Upper lobe of right lung (tissue), 1 donor: Measurements from ENCODE around the gene EGLN1. TPM values are rescaled to one million over a fixed set of nuclear protein-coding genes. Genes with fewer than 3 reads are reported as not detected.

ENCODE experiments used
- ATAC-seq: fragments of 200-7000 bp; cut with Tn5 transposase; one replicate; pipeline ENCODE4 v1.9.1; 2020; ENCODE audit warnings: mild to moderate bottlenecking, moderate library complexity
- DNase-seq: peaks from one replicate; pipeline ENCODE4 v3.0.0-alpha.2; 2020
- H3K27ac ChIP-seq: fragments of 200-600 bp; one replicate; pipeline ENCODE4 v1.8.0; 2022
- H3K27me3 ChIP-seq: fragments of 200-600 bp; one replicate; pipeline ENCODE4 v1.8.0; 2022; ENCODE audit warnings: mild to moderate bottlenecking
- H3K36me3 ChIP-seq: fragments of 200-600 bp; one replicate; pipeline ENCODE4 v1.8.0; 2022
- H3K4me1 ChIP-seq: fragments of 200-600 bp; one replicate; pipeline ENCODE4 v1.8.0; 2022
- H3K4me3 ChIP-seq: fragments of 200-600 bp; one replicate; pipeline ENCODE4 v1.8.0; 2022; ENCODE audit warnings: mild to moderate bottlenecking
- H3K9me3 ChIP-seq: fragments of 200-600 bp; one replicate; pipeline ENCODE4 v1.8.0; 2022
- intact Hi-C: fragments of 100-400 bp; cut with DNase I; formaldehyde crosslinking; loops from one replicate; pipeline ENCODE4 v1.11.0; 2022
- total RNA-seq: library from RNA; stranded (reverse); fragmentation: NEBNext Ultra II Directional; extraction: Animal tissue kit (Norgen Biotek cat#: 25700); gene quantifications from one replicate; pipeline ENCODE4 v1.2.1, GENCODE V29; 2021
- TF ChIP-seq, protein P1 (sequence below): fragments of 200-600 bp; IDR thresholded peaks from one replicate; pipeline ENCODE4 v1.8.0; 2022; ENCODE audit warnings: antibody characterized with exemption
- donor health status: DM: no; HTN: yes; CAD: no; lungs with severe emphysema.

Gene EGLN1
- total RNA-seq, 1 donor from 2014 or later = 23.5 TPM

DNA sequence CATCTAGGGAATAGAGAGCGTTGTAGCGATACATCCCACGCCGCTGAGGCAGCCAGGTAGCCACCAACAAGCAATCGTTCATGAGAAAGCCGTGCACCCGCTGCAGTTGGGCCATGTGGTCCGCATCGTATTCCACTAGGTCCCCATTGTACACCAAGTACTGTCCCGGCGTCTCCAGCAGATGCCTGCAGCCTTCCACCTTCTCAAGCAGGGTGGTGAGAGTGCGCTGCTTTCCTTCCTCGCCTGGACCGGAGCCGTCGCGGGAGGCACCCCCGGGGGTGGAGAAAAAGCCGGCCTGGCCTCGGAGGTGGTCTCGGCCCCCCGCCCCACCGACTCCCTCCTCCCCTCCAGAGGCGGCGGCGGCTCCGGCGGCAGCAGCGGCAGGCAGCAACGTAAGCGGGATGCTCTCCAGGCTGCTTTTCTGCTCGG, 85.0 kb downstream of the EGLN1 start:
- intact Hi-C loops = no loop called here
- TF ChIP-seq, protein P1, sequence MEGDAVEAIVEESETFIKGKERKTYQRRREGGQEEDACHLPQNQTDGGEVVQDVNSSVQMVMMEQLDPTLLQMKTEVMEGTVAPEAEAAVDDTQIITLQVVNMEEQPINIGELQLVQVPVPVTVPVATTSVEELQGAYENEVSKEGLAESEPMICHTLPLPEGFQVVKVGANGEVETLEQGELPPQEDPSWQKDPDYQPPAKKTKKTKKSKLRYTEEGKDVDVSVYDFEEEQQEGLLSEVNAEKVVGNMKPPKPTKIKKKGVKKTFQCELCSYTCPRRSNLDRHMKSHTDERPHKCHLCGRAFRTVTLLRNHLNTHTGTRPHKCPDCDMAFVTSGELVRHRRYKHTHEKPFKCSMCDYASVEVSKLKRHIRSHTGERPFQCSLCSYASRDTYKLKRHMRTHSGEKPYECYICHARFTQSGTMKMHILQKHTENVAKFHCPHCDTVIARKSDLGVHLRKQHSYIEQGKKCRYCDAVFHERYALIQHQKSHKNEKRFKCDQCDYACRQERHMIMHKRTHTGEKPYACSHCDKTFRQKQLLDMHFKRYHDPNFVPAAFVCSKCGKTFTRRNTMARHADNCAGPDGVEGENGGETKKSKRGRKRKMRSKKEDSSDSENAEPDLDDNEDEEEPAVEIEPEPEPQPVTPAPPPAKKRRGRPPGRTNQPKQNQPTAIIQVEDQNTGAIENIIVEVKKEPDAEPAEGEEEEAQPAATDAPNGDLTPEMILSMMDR = no peak
- ATAC-seq = peak; percentile 28

DNA sequence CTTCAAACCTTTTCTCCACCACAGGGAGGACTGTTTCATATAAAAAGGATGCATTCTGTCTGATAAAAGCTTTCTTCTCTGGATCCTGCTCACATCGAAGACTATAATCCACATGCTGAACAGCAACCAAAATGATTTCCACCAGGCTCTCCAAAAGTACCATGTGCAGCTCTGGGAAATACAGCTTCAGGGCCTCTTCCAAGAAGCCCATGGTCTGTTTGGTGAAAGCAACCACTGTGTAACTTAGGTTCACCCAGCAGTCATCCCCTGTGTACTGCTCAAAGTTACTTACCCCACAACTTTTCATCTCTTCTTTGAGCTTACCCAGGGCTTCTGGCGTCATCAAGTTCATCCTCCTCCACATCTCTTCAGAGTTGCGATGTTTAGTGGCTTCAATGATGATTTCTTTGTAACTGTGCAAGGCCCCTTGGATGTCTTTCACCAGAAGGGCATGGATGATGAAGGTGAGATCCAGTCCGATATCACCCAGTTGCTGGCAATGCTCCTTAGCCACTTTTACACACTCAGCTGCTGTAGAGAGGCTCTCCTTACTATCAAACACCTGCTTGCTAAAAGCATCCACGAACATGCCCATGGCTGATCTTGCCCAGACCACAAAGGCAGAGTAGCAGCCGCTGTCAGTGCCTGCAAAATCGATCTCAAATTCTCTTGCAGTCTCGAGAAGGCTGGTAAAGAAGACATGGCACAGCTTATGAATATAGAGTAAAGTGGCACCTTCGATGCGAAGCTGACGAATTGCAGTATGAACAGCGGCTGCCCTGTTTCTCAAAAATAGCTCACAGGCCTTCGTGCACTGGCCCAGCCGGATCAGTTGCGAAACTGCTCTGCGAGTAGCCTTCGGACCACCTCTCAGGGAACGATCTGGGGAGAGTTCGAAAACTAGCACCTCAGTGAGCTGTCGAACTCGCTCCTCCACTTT, 86.2 kb downstream of the EGLN1 start:
- intact Hi-C loops = no loop called here
- TF ChIP-seq, protein P1 = no peak
- no peaks in the 10 kb centered on the region for H3K36me3 ChIP-seq
- ATAC-seq = no peak
- DNase-seq = no peak
- peak overlapping the region; percentile 98 for H3K4me3 ChIP-seq
- no peak overlapping the region for H3K27ac ChIP-seq
- no peaks in the 10 kb centered on the region for H3K9me3 ChIP-seq
- H3K4me1 ChIP-seq = peaks cover 51% of the 10 kb centered on the region
- no peaks in the 10 kb centered on the region for H3K27me3 ChIP-seq

More for the DNA sequence above, 85.0 kb downstream of the EGLN1 start:
- Histone ChIP-seq H3K27ac (peak overlapping the region; percentile 98), H3K4me1 (peaks cover 51% of the 10 kb centered on the region), H3K27me3 (no peaks in the 10 kb centered on the region), H3K36me3 (peaks cover 3% of the 10 kb centered on the region), H3K4me3 (peak overlapping the region; percentile 98), H3K9me3 (no peaks in the 10 kb centered on the region)
- DNase-seq = no peak

DNA sequence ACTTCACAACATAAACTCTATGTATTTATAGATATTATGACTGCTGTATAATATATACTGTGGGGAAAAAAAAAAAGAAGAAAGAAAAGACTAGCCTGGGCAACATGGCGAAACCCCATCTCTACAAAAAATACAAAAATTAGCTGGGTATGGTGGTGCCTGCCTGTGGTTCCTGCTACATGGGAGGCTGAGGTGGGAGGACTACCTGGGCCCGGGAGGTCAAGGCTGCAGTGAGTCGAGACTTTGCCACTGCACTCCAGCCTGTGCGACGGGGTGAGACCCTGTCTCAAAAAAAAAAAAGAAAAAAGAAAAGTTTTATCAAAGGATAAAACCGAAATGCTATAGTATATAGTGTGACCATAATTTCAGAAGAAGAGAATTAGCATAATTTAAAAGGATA, 87.1 kb downstream of the EGLN1 start:
- Histone ChIP-seq H3K4me3 (peak overlapping the region; percentile 98), H3K36me3 (no peaks in the 10 kb centered on the region), H3K27ac (no peak overlapping the region), H3K27me3 (no peaks in the 10 kb centered on the region), H3K9me3 (no peaks in the 10 kb centered on the region), H3K4me1 (peaks cover 51% of the 10 kb centered on the region)
- TF ChIP-seq, protein P1 = no peak
- intact Hi-C loops = no loop called here
- no peak for ATAC-seq
- no peak for DNase-seq

DNA sequence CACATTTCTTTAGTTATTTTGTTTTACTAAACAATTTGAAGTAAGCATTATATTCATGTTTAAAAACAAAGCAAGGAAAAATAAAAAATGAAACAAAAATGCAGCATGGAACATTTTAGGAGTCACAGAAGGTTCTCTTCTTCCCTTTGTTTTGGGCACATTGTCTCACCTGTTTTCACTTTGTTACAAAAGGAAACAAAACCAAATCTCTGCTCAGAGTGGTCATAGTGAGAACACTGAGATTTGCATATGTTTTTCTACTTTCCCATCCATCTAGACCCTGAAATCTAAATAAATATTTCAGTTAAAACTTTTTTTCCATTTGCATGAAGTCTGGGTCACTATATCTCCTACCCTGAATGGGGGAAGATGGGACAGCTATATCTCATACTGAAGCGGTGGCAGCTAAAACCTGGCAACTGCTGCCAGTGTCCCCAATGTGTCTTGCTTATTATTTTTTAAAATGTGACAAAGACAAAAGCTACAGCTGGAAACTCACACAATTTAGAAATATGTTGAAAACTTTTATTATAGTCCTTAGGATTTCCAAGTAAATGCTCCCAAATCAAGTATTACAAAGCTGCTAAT, 87.9 kb downstream of the EGLN1 start:
- Histone ChIP-seq H3K4me3 (peak overlapping the region; percentile 98), H3K27me3 (no peaks in the 10 kb centered on the region), H3K4me1 (peaks cover 45% of the 10 kb centered on the region), H3K9me3 (no peaks in the 10 kb centered on the region), H3K27ac (no peak overlapping the region), H3K36me3 (no peaks in the 10 kb centered on the region)
- ATAC-seq (no peak), DNase-seq (no peak)
- TF ChIP-seq, protein P1 = no peak
- intact Hi-C loops = no loop called here

DNA sequence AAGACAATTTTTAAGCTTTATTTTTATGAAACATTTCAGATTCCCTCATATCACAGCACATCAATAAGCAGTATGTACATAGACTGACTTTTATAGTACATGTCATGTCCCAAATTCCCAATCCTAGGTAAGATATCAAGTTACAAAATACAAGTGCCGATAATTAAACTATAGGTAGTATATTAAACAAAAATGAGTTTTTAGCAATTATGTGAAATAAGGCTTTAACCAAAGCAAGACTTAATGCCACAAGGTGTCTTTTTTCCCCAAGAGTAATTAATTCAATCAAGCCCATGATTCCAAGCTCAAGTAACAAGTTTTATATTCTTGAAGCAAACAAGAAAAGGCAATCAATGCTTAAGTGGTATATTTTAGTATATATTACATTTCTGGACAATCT, 89.3 kb downstream of the EGLN1 start:
- intact Hi-C loops = no loop called here
- H3K27me3 ChIP-seq = no peaks in the 10 kb centered on the region
- DNase-seq = no peak
- H3K4me1 ChIP-seq = peaks cover 40% of the 10 kb centered on the region
- H3K36me3 ChIP-seq = no peaks in the 10 kb centered on the region
- ATAC-seq = no peak
- H3K9me3 ChIP-seq = no peaks in the 10 kb centered on the region
- TF ChIP-seq, protein P1 = no peak
- peak overlapping the region; percentile 98 for H3K4me3 ChIP-seq
- no peak overlapping the region for H3K27ac ChIP-seq
